NT2/D1 (cell line): ENCODE results near the gene DDX52.

Source experiments
- SUZ12 ChIP-seq: IDR thresholded peaks from 2 replicates; pipeline ENCODE4 v1.6.1; 2011; ENCODE audit not compliant: insufficient read length, insufficient read depth; ENCODE audit errors: extremely low read depth
- YY1 ChIP-seq: IDR thresholded peaks from 2 replicates; pipeline ENCODE4 v1.6.1; 2011; ENCODE audit not compliant: insufficient read length, insufficient read depth

DNA sequence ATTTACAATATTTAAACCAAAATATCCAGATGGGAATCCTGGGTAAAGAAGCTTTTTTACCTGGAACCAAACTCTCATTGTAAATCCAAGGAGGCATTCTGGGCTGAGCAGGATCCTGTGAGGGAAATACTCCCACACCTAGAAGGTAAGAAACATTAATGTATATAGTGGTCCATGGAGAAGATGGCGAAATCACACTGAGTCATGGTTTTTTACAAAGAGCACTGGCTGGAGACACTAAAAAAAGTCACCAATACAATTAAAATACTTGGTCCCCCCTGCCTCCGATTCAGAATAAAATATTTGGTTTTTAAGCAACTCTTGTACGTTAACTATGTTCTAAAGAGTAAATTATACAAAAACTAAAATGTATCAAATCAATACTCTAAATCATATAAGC lies 67.0 kb downstream of the DDX52 start:
- TF ChIP-seq YY1: no peak
- no peak for TF ChIP-seq SUZ12
